Prostate gland (tissue), 2 donors: ENCODE results near the gene GPX1. TPM values are rescaled to one million over a fixed set of nuclear protein-coding genes. Genes with fewer than 3 reads are reported as not detected.
A peak's percentile ranks its signal among the peaks of the same experiment; 100 is the strongest.

Source experiments
- DNase-seq: peaks from one replicate; pipeline ENCODE4 v3.0.0-alpha.2; 2019; ENCODE audit warnings: low spot score
- H3K27ac ChIP-seq, 2 donors: fragments of 200-600 bp; sonication (generic); 2 replicates each; pipeline ENCODE4 v1.5.1; 2017 to 2019
- H3K27me3 ChIP-seq: fragments of 200-600 bp; sonication (generic); replicated peaks from 2 replicates; pipeline ENCODE4 v1.5.1; 2019; ENCODE audit not compliant: insufficient read depth
- H3K36me3 ChIP-seq, 2 donors: fragments of 200-600 bp; sonication (generic); 1 replicate in 1 of 2; 2 replicates in 1 of 2; pipeline versions ENCODE4 v1.5.1 to v1.8.1; 2017 to 2019
- H3K4me1 ChIP-seq: fragments of 200-600 bp; sonication (generic); replicated peaks from 2 replicates; pipeline ENCODE4 v1.5.1; 2019
- H3K4me3 ChIP-seq, 2 donors: fragments of 200-600 bp; sonication (generic); 2 replicates each; pipeline ENCODE4 v1.5.1; 2017 to 2019
- H3K9me3 ChIP-seq: fragments of 200-600 bp; sonication (generic); 2 replicates; pipeline ENCODE4 v1.5.1; 2017
- POLR2A ChIP-seq: fragments of 450-650 bp; IDR thresholded peaks from one replicate; pipeline ENCODE4 v1.6.1; 2016; ENCODE audit warnings: antibody characterized with exemption, mild to moderate bottlenecking
- POLR2AphosphoS5 ChIP-seq: sonication (generic); formaldehyde crosslinking; IDR thresholded peaks from one replicate; pipeline ENCODE4 v1.6.1; 2017; ENCODE audit warnings: antibody characterized with exemption
- WGBS: methylation state at CpG from one replicate; pipeline ENCODE4 v1.1.5; 2018; 5-methylcytosine and 5-hydroxymethylcytosine counted together
- intact Hi-C: fragments of 100-400 bp; cut with DNase I; formaldehyde crosslinking; loops from one replicate; pipeline ENCODE4 v1.14.2; 2022
- total RNA-seq, 2 donors: library from RNA; depleted of rRNA; stranded (reverse); fragments of >200 nt; gene quantifications; one replicate each; pipeline ENCODE4 v1.1.0, GENCODE V29; 2016
- TF ChIP-seq, protein P1 (sequence below), 4 experiments: fragments of 200-600 bp in 2 of 4; fragments of 450-650 bp in 2 of 4; sonication (generic) in 2 of 4; IDR thresholded peaks; 1 replicate in 3 of 4; 2 replicates in 1 of 4; pipeline ENCODE4 v1.5.1; 2016 to 2019; ENCODE audit warnings: antibody characterized with exemption in 4 of 4, mild to moderate bottlenecking in 2 of 4, moderate library complexity in 2 of 4

Gene GPX1
- total RNA-seq, 2 donors from 2014 or later: 250 to 279 TPM

DNA sequence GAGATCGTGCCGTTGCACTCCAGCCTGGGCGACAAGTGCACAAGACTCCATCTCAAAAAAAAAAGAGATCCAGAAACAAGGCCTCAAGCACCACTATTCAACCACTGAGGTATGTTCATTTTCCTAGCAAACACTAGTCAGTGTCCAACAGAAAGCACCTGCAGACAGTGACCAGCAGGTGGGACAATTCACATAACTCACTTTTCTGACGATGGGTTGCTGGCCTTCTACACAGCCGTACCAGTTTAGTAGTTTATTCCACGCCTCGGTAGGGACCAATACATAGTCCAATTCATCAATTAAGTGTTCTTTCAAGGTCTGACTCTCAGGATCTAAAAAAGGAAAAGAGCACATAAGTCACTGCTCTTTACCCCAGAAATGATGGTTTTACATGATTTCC, 30.7 kb downstream of the GPX1 start:
- Histone ChIP-seq H3K4me1 (no peaks in the 10 kb centered on the region), H3K9me3 (no peaks in the 10 kb centered on the region), H3K27ac (no peak overlapping the region), H3K4me3 (no peak overlapping the region), H3K27me3 (no peaks in the 10 kb centered on the region), H3K36me3 (peaks cover 10 to 34% of the 10 kb centered on the region in 2 donors)
- DNase-seq: no peak
- intact Hi-C loops: no loop called here
- no peak for TF ChIP-seq POLR2A
- TF ChIP-seq POLR2AphosphoS5: no peak
- TF ChIP-seq, protein P1, sequence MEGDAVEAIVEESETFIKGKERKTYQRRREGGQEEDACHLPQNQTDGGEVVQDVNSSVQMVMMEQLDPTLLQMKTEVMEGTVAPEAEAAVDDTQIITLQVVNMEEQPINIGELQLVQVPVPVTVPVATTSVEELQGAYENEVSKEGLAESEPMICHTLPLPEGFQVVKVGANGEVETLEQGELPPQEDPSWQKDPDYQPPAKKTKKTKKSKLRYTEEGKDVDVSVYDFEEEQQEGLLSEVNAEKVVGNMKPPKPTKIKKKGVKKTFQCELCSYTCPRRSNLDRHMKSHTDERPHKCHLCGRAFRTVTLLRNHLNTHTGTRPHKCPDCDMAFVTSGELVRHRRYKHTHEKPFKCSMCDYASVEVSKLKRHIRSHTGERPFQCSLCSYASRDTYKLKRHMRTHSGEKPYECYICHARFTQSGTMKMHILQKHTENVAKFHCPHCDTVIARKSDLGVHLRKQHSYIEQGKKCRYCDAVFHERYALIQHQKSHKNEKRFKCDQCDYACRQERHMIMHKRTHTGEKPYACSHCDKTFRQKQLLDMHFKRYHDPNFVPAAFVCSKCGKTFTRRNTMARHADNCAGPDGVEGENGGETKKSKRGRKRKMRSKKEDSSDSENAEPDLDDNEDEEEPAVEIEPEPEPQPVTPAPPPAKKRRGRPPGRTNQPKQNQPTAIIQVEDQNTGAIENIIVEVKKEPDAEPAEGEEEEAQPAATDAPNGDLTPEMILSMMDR (IDR thresholded peaks at IDR 0.05): peak in 1 of 4 experiments; percentile 25
- 74% methylated on average over 7 of the region's 7 CpGs for WGBS

DNA sequence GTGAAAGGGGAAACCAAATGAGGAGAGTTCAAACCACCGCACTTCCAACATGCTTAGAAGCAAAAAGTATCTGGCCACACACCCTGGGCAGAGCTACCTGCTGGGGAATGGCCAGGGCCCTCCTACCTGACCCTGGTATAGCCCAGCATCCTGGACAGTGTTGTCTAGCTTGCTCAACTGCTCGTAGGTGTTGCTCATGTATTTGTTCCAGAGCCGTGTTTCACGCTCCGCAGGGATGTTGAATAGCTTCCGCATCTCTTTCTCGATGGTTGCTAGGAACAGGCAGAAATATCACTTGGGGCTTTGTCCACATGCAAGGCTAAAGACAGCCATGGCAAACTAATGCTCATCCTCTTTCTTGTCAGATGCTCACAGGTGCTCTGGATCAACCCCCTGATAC, 33.4 kb downstream of the GPX1 start:
- TF ChIP-seq POLR2A (no peak), POLR2AphosphoS5 (no peak)
- TF ChIP-seq, protein P1 (IDR thresholded peaks at IDR 0.05): no peak
- no peak for DNase-seq
- Histone ChIP-seq H3K36me3 (peaks cover 10 to 34% of the 10 kb centered on the region in 2 donors), H3K4me3 (no peak overlapping the region), H3K9me3 (no peaks in the 10 kb centered on the region), H3K4me1 (no peaks in the 10 kb centered on the region), H3K27me3 (no peaks in the 10 kb centered on the region), H3K27ac (no peak overlapping the region)
- intact Hi-C loops: no loop called here
- WGBS: 94% methylated on average over 7 of the region's 7 CpGs

DNA sequence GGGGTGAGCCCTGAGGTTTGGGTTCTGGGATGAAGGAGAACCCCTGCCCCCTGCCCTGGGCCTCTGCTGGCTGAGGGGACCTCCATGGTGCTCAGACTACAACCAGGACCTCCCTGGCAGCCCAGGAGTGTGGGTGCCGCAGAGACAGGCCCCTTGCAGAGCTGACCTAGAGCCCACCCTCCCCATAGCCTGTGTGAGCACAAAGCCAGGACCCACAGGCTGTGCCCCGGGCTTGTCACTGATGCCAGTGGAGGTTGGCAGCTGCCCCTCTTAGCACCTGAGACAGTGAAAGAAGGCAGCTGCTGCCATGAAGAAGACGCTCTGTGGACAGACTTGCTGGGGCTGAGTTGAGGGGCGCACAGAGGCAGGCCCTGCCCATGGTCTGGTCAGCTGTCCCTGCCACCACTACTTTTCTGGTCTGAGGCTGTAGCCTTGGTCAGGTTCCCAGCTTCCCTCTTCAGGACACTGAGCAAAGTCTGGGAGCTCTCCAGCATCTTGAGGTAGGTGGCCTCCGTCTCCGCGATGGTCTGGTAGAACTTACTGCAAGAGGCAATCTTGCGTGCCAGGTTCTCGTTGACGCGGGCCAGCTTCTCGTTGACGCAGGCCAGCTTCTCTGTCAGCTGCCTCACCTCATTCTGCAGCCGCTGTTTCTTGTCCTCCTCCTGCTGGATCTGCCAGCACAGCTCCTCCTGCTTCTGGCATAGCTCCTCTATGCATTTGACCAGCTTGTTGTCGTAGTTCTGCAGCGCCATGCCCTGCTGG, 41.3 kb downstream of the GPX1 start:
- H3K27ac ChIP-seq: no peak overlapping the region

DNA sequence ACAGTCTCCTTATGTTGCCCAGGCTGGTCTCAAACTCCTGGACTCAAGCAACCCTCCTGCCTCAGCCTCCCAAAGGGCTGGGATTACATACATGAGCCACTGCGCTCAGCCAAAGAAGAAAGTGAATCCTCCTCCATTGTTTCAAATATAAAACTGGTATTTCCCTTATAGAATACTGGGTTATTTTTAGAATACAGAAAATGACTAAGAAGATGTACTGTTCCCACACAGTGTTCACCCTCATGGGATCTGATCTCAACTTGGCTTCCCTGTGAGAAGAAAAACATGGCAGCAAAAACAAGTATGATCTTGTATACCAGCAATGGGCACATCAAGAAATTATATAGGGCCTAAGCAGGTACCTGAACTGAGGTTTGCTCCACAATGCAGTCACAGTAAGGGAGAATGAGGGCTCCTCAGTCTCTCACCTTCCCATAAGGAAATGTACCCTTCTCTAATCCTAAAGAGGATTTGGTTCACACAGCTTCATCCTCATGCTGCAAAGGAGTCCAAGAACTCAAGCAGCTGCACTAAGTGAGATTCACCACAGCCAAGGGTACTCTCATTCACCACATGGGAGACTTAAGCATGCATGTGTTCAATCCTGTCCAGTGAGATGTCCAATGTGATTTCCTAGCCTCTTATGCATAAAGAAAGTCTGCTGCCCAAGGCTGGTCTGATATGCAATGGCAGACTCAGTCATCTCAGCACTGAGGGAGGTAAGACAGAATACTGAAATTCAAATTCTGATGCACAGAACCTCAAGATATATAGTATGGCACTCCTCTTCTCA, 44.1 kb downstream of the GPX1 start:
- no peaks in the 10 kb centered on the region for H3K27me3 ChIP-seq
- no peak overlapping the region for H3K27ac ChIP-seq
- no peaks in the 10 kb centered on the region for H3K9me3 ChIP-seq
- H3K36me3 ChIP-seq: peaks cover 7 to 8% of the 10 kb centered on the region in 2 donors
- intact Hi-C loops: no loop called here
- TF ChIP-seq POLR2AphosphoS5: no peak
- TF ChIP-seq, protein P1 (IDR thresholded peaks at IDR 0.05): no peak
- no peak for TF ChIP-seq POLR2A
- 86% methylated on average over 1 of the region's 1 CpG for WGBS
- no peak for DNase-seq
- no peaks in the 10 kb centered on the region for H3K4me1 ChIP-seq
- no peak overlapping the region for H3K4me3 ChIP-seq

More for the DNA sequence above, 41.3 kb downstream of the GPX1 start:
- Histone ChIP-seq H3K9me3 (no peaks in the 10 kb centered on the region), H3K4me3 (no peak overlapping the region), H3K27me3 (no peaks in the 10 kb centered on the region), H3K4me1 (no peaks in the 10 kb centered on the region), H3K36me3 (peaks cover 7 to 8% of the 10 kb centered on the region in 2 donors)
- TF ChIP-seq POLR2A (no peak), POLR2AphosphoS5 (no peak)
- TF ChIP-seq, protein P1 (IDR thresholded peaks at IDR 0.05): no peak
- intact Hi-C loops: no loop called here
- WGBS: 88% methylated on average over 16 of the region's 16 CpGs
- DNase-seq: no peak
